DMS153 treated with DMSO at 0.1 percent for 48 hours (cell line): ENCODE data around the gene OIT3.
"Not testable (repeated sequence)": the region's sequence is repeated elsewhere in the genome, so short reads cannot be mapped to it uniquely, and the experiment has no call there.

Source experiments
- DNase-seq: peaks from one replicate; lab custom pipeline; 2025; ENCODE audit not compliant: unreplicated experiment; lab: John Stamatoyannopoulos, UW

OIT3 gene

DNA sequence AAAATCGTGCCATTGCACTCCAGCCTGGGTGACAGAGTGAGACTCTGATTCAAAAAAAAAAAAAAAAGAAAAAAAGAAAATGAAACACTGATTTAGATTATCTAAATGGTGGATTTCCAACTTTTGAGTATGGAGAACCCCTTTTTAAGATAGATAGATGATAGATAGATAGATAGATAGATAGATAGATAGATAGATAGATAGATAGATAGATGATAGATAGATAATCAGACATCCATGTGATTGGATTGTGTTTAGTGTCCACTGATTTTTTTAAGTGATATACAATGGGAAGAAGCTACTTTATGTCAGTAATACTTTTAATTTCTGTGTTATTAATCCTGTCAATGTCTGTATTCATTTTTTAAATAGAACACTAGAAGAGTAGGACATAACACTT lies 6.0 kb downstream of the OIT3 start:
- DNase-seq = no peak

DNA sequence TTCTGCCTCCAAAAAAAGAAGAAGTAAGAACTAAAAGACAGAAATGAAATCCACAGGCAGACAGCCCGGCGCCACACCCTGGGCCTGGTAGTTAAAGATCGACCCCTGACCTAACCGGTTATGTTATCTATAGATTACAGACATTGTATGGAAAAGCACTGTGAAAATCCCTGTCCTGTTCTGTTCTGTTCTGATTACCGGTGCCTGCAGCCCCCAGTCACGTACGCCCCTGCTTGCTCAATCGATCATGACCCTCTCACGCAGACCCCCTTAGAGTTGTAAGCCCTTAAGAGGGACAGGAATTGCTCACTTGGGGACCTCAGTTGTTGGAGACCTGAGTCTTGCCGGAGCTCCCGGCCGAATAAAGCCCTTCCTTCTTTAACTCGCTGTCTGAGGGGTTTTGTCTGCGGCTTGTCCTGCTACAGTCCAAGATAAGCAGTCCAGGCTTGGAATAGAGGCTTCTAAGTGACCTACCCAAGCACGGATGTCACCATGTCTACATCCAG lies 10.5 kb downstream of the OIT3 start:
- DNase-seq = not testable (repeated sequence)

DNA sequence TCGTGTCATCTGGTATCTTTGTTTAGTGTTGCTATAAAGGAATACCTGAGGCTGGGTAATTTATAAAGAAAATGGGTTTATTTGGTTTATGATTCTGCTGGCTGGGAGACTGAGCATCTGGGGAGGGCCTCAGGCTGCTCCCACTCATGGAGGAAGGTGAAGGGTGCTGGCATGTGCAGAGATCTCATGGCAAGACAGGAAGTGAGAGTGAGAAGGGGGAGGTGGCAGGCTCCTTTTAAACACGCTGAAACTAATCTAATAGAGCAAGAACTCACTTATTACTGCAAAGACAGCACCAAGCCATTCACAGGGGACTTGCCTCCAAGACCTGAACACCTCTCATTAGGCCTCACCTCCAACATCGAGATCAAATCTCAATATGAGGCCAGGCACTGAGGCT lies 11.3 kb downstream of the OIT3 start:
- no peak for DNase-seq

DNA sequence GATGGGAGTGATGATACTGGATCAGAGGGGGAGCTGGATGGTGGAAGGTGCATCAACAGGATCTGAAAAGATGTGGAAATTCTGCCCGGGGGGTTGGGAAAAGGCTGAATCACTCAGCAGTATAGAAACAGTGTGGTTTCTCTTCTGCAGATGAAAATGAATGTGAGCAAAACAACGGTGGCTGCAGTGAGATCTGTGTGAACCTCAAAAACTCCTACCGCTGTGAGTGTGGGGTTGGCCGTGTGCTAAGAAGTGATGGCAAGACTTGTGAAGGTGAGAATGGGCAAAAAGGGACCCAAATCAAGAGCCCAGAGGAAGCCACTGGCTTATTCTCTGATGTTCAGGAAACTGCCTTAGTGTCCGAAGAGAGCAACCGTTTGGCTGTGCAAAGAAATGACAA lies 12.9 kb downstream of the OIT3 start:
- no peak for DNase-seq

DNA sequence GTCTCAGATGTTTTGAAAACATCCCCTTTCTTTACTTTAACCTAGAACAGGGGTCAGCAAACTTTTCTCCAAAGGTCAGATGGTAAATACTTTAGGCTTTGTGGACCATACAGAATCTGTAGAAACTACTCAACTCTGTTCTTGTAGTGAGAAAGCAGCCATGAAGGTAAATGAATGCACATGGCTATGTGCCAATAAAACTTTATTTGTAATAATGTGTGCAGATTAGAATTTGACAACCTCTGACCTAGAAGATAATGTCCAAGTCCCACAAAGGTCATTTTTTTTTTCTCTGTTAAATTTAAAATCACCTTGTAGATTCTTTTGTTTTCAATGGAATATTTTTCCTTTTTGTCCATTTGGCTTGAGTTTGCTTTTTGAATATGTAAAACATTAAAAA lies 17.2 kb downstream of the OIT3 start:
- no peak for DNase-seq

DNA sequence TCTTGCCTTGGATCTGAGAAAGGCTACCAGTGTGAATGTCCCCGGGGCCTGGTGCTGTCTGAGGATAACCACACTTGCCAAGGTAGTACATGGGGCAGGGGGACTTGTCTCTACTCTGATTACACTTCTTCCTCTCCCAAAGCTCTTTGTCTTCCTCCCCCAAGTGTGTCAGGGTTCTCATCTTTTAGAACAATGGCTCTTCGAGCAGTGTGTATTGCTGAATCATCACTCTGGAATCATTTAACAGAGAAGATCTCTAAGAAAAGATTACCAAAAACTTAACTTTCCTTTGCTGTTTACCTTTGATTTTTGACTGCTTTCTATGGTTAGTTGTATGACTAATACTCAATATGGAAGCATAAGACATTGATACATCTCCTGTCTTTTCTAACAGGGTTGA lies 18.2 kb downstream of the OIT3 start:
- DNase-seq = no peak

DNA sequence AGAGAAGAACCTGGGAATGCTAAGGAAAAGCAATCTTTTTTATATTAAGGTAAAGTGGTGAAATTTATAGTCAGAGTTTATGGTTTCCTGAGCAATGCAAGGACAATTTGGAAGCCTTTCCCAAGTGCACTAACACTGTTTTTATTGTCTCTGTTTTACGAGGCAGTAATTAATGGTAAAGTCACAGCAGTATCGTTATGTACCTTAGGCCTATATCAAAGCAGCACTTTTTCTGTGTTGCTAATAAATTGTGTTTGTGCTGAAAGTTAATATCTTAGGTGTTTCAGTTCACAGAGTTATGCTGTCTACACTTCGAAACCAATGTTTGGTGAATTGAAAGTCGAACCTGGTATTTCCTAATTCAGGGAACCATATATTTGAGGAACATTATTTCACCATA lies 19.2 kb downstream of the OIT3 start:
- no peak for DNase-seq

DNA sequence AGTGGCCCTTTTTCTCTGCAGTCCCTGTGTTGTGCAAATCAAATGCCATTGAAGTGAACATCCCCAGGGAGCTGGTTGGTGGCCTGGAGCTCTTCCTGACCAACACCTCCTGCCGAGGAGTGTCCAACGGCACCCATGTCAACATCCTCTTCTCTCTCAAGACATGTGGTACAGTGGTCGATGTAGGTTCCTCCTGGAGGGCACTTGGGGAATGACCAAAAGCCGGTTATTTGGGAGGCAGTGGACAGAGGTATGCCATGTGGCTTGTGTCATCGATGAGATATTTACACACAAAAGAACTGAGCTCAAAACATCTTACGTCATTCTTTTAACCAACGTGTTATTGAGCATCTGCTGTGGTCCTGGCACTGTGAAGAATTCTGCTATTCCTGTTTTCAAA lies 19.7 kb downstream of the OIT3 start:
- no peak for DNase-seq

DNA sequence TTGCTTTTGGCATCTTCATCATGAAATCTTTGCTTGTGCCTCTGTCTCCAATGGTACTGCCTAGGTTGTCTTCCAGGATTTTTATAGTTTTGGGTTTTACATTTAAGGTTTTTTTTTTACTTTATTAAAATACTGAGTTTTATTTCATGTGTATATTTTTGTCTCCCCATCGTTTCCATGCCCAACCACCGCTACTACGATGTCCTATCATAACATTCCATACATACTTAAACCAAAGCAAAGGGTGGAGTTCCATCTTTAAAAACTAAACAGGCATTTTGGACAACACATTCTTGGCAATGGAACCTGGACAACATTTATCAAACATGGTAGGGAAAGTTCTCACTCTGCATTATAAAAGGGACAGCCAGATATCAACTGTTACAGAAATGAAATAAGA lies 23.7 kb downstream of the OIT3 start:
- DNase-seq = not testable (repeated sequence)

DNA sequence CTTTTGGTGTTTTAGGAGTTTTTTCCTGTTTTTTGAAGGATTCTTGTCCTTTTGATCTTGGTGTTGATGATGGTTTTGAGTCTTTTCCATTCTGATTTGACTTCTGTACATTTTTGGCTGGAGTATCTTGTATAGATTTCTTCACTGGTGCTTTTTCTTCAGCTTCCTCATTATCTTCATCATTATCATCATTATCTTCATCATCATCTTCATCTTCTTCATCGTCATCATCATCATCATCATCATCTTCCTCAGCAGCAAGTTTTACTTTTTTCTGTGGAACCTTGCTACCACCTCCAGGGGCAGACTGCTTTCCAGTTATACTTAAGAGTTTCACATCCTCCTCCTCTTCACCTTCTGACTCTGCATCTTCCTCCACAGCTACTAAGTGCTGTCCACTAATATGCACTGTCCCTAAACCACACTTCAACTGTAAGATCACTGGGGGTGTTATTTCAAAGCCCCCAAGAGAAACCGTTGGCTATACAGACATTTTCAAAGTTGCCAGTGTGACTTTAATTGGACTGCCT lies 24.3 kb downstream of the OIT3 start:
- DNase-seq = not testable (repeated sequence)

DNA sequence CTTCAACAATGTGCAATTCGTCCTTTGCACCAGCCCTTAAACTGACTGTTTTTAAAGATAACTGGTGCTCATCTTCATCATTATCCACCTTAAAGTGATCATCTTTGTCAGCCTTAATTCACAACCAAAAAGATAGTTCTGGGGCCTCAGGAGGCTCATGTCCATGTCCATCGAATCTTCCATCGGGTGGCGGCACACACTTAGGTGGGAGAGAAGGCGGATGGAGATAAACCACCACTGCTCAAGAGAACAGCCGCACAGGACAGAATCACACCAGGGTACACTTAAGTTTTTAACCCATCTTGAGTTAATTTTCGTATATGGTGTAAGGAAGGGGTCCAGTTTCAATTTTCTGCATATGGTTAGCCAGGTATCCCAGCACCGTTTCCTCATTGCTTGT lies 24.8 kb downstream of the OIT3 start:
- DNase-seq = no peak

DNA sequence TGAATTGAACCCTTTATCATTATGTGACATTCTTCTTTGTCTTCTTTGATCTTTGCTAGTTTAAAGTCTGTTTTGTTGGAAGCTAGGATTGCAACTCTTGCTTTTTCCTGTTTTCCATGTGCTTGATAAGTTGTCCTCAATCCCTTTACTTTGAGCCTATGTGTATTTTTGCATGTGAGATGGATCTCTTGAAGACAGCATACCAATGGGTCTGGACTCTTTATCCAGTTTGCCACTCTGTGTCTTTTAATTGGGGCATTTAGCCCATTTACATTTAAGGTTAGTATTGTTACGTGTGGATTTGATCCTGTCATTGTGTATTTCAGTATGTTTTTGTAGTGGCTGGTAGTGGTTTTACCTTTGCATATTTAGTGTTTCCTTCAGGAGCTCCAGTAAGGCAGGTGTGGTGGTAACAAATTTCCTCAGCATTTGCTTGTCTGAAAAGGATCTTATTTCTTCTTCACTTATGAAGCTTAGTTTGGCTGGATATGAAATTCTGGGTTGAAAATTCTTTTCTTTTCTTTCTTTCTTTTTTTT lies 27.7 kb downstream of the OIT3 start:
- DNase-seq = not testable (repeated sequence)

DNA sequence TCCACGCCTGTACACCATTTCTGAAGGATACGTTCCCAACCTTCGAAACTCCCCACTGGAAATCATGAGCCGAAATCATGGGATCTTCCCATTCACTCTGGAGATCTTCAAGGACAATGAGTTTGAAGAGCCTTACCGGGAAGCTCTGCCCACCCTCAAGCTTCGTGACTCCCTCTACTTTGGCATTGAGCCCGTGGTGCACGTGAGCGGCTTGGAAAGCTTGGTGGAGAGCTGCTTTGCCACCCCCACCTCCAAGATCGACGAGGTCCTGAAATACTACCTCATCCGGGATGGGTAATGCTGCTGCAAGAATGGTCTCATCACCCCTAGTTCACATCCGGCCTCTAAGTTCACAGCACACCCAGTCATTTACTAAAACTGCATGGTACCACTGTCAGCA lies 30.8 kb downstream of the OIT3 start:
- no peak for DNase-seq

DNA sequence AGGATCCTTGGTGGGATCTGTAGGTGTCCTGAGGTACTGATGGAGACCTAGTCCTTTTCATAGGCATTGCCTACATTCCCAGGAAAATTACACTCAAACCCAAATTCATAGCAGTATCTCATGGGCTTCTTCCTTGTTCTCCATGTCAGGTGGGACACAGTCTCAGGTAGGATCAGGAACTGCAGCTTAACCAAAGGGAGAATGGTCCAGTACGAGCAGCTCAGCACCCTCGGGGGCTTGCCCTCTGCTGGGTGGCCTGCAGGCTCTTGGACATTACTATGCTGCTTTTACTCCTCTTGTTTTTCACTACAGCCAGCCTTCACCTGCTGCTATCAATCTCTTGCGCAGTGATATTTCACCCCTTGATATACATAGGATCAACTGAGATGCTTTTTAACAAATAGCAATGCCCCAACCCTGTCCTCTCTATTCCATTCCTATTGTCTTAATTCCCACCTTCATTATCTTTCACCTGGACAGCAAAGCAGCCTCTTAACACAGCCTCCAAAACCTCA lies 32.5 kb downstream of the OIT3 start:
- no peak for DNase-seq

DNA sequence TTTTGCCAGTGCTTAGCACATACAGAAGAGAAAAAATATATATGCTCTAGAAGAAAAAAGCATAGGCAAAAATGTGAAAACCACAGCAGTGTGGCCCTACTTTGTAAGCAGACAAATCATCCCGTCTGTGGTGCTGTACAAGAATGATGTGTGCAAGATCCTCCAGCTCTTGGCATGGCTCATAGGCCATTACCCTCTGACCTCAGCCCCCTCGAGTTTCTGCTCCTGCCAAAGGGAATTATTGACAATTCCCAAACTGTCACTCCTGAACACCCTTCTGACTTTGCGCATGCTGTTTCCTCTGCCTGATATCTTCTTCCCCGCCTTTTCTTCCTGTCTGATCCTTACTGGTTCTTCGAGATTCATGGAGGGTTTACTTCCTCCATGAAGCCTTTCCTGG lies 33.9 kb downstream of the OIT3 start:
- DNase-seq = no peak

DNA sequence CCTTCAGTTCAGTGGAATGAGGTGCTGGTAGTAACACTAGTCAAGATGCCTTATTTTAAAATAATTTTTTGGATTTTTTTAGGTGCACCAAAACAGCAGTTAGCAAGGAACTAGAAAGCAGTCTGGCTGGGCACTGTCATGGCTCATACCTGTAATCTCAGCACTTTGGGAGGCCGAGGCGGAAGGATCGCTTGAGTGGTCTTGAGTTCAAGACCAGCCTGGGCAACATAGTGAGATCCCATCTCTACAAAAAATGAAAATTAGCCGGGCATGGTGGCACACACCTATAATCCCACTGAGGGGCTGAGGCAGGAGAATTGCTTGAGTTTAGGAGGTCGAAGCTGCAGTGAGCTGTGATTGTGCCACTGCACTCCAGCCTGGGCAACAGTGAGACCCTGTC lies 35.3 kb downstream of the OIT3 start:
- no peak for DNase-seq

DNA sequence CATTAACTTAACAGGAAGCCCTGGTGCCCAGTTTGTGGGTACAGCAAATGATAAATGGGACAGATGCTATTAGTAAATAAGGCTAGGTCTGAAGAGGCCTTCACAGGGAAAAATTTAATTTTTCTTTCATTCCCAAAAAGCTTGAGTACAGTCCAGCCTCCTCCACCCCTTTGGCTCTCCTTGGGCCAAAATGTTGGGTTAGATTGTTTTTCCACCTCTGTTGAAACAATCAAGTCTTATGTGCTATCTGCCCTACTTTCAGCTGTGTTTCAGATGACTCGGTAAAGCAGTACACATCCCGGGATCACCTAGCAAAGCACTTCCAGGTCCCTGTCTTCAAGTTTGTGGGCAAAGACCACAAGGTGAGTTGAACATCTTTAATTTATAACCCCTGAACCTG lies 36.7 kb downstream of the OIT3 start:
- no peak for DNase-seq

DNA sequence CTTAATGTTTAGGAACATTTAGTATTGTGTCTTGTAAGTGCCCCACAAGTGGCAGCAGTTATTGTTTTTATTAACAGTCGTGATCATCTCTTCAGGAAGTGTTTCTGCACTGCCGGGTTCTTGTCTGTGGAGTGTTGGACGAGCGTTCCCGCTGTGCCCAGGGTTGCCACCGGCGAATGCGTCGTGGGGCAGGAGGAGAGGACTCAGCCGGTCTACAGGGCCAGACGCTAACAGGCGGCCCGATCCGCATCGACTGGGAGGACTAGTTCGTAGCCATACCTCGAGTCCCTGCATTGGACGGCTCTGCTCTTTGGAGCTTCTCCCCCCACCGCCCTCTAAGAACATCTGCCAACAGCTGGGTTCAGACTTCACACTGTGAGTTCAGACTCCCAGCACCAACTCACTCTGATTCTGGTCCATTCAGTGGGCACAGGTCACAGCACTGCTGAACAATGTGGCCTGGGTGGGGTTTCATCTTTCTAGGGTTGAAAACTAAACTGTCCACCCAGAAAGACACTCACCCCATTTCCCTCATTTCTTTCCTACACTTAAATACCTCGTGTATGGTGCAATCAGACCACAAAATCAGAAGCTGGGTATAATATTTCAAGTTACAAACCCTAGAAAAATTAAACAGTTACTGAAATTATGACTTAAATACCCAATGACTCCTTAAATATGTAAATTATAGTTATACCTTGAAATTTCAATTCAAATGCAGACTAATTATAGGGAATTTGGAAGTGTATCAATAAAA lies 38.9 kb downstream of the OIT3 start:
- DNase-seq = no peak

DNA sequence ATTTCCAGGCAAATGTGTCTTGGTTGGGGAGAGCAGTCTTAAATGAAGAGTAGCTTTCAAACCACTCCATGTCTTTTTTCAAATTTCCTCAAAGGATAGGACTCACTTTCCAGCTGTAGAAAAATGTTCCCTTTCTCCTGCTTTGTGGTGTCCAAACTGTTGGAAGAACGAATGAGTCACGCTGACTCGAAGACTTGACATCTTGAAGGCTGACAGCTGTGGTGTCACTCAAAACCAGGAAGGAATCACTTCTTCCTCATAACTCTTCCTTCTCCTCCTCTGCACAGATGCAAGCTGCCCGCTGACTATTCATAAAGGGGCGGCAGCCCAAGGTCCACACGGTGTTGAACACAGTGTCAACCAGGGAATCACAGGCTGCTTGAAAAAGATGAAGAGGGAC lies 41.8 kb downstream of the OIT3 start:
- DNase-seq = no peak

DNA sequence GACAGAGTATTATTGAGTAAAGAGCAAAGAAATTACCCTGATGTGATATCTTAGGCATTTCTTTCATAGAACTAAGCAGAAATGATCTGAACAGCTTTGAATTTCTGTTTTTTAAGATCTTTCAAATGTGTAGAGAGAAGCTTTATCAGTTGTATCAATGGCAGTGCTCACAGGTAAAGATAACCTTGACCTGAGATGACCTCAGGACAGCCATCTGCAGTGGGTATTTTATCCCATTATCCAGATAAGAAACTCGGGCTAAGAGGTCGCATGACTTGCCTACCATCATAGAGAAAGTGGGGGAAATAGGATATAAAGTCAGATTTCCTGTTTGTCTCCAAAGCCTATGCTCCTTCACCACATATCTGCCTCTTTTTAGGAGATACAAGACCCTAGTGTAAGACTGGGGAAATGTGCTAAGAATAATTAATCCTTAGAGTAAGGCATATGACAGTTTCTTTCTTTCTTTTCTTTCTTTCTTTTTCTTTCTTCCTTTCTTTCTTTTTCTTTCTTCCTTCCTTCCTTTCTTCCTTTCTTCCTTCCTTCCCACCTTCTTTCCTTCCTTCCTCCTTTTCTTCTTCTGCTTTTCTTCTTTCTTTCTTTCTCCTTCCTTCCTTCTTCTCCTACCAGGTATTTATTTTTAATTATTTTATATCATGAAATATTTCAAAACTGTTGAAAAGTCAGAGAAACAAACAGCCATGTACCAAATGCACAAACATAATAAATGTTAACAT lies 50.1 kb downstream of the OIT3 start:
- DNase-seq = no peak

DNA sequence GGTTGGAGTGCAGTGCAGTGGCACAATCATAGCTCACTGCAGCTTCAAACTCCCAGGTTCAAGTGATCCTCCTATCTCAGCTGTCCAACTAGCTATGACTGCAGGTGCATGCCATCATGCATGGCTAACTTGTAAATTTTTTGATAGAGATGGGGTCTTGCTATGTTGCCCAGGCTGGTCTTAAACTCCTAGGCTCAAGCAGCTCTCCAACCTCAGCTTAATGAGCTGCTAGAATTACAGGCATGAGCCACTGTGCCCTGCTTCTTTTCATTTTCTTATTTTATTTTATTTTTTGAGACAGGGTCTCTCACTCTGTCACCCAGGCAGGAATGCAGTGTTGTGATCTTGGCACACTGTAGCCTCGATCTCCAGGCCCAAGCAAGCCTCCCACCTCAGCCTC lies 53.4 kb downstream of the OIT3 start:
- no peak for DNase-seq

DNA sequence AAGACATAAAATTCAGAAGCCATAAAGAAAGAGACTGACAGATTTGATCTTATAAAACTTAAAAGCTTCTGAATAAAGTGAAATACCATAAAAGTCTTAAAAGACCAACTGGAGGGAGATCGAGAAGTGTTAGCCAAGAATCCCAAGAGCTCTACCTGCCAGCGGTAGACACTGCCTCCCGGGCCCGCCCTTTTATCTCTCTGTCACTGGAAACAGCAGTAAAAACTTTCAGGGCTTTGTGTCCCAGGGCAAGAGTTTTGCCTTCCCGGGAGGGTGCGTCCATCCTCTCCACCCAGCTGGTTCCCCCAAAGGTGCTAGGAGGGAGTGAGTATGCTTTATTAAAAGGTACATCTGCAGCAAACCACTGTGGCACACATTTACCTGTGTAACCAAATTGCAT lies 55.2 kb downstream of the OIT3 start:
- DNase-seq = no peak
